HEK293 (cell line): ENCODE data around the gene TCF15.

ENCODE experiments used
- CTCF ChIP-seq: fragments of 450-650 bp; formaldehyde crosslinking; IDR thresholded peaks from 2 replicates; pipeline ENCODE4 v1.5.1; 2016; ENCODE audit warnings: missing biosample characterization, missing genetic modification characterization
- ELK4 ChIP-seq: IDR thresholded peaks from 2 replicates; pipeline ENCODE4 v1.6.1; 2011; ENCODE audit warnings: mild to moderate bottlenecking, low read depth, low read length, borderline replicate concordance
- GFI1B ChIP-seq: fragments of 450-650 bp; formaldehyde crosslinking; IDR thresholded peaks from 2 replicates; pipeline ENCODE4 v1.5.1; 2016; ENCODE audit warnings: missing biosample characterization, missing genetic modification characterization
- HOXC10 ChIP-seq: sonication (generic); formaldehyde crosslinking; IDR thresholded peaks from 2 replicates; pipeline ENCODE4 v1.8.1; 2023; ENCODE audit warnings: mild to moderate bottlenecking, missing genetic modification reagents
- SP7 ChIP-seq: fragments of 450-650 bp; formaldehyde crosslinking; IDR thresholded peaks from 2 replicates; pipeline ENCODE4 v1.5.1; 2016; ENCODE audit warnings: missing biosample characterization, missing genetic modification characterization
- WT1 ChIP-seq: fragments of 450-650 bp; formaldehyde crosslinking; IDR thresholded peaks from 2 replicates; pipeline ENCODE4 v1.5.1; 2016; ENCODE audit warnings: missing biosample characterization, missing genetic modification characterization
- ZBTB26 ChIP-seq: fragments of 450-650 bp; formaldehyde crosslinking; optimal IDR thresholded peaks from 2 replicates; pipeline ENCODE3; 2016; ENCODE audit warnings: missing biosample characterization, mild to moderate bottlenecking, missing genetic modification characterization
- ZBTB8A ChIP-seq: fragments of 450-650 bp; formaldehyde crosslinking; IDR thresholded peaks from 2 replicates; pipeline ENCODE4 v1.5.1; 2016; ENCODE audit warnings: missing biosample characterization, missing genetic modification characterization
- ZIC2 ChIP-seq: fragments of 450-650 bp; formaldehyde crosslinking; IDR thresholded peaks from 2 replicates; pipeline ENCODE4 v1.5.1; 2016; ENCODE audit warnings: missing biosample characterization, missing genetic modification characterization
- ZNF132 ChIP-seq: fragments of 450-650 bp; formaldehyde crosslinking; IDR thresholded peaks from 2 replicates; pipeline ENCODE4 v1.5.1; 2017; ENCODE audit warnings: missing biosample characterization, missing genetic modification characterization, borderline replicate concordance
- ZNF133 ChIP-seq: fragments of 450-650 bp; formaldehyde crosslinking; IDR thresholded peaks from 2 replicates; pipeline ENCODE4 v1.5.1; 2016; ENCODE audit warnings: missing biosample characterization, missing genetic modification characterization
- ZNF2 ChIP-seq: fragments of 450-650 bp; formaldehyde crosslinking; IDR thresholded peaks from 2 replicates; pipeline ENCODE4 v1.5.1; 2016; ENCODE audit warnings: missing biosample characterization, missing genetic modification characterization
- ZNF311 ChIP-seq: fragments of 450-650 bp; formaldehyde crosslinking; IDR thresholded peaks from 2 replicates; pipeline ENCODE4 v1.5.1; 2017; ENCODE audit warnings: missing biosample characterization, missing genetic modification characterization, borderline replicate concordance
- ZNF354C ChIP-seq: fragments of 450-650 bp; formaldehyde crosslinking; IDR thresholded peaks from 2 replicates; pipeline ENCODE4 v1.5.1; 2016; ENCODE audit warnings: missing biosample characterization, missing genetic modification characterization, low read depth, borderline replicate concordance
- ZNF529 ChIP-seq: fragments of 450-650 bp; formaldehyde crosslinking; IDR thresholded peaks from 2 replicates; pipeline ENCODE4 v1.5.1; 2017; ENCODE audit warnings: missing genetic modification characterization, missing biosample characterization; ENCODE audit not compliant: insufficient replicate concordance
- ZNF548 ChIP-seq: fragments of 450-650 bp; formaldehyde crosslinking; IDR thresholded peaks from 2 replicates; pipeline ENCODE4 v1.5.1; 2016; ENCODE audit warnings: missing biosample characterization, missing genetic modification characterization
- ZNF561 ChIP-seq: fragments of 450-650 bp; IDR thresholded peaks from 2 replicates; pipeline ENCODE4 v1.5.1; 2018; ENCODE audit warnings: missing biosample characterization, missing genetic modification characterization, borderline replicate concordance
- ZNF600 ChIP-seq: fragments of 450-650 bp; formaldehyde crosslinking; IDR thresholded peaks from 2 replicates; pipeline ENCODE4 v1.5.1; 2016; ENCODE audit warnings: missing biosample characterization, missing genetic modification characterization
- ZNF664 ChIP-seq: fragments of 450-650 bp; formaldehyde crosslinking; IDR thresholded peaks from 2 replicates; pipeline ENCODE4 v1.5.1; 2016; ENCODE audit warnings: missing biosample characterization, missing genetic modification characterization
- ZNF707 ChIP-seq: fragments of 450-650 bp; formaldehyde crosslinking; IDR thresholded peaks from 2 replicates; pipeline ENCODE4 v1.5.1; 2016; ENCODE audit warnings: missing biosample characterization, missing genetic modification characterization
- ZNF776 ChIP-seq: fragments of 450-650 bp; formaldehyde crosslinking; IDR thresholded peaks from 2 replicates; pipeline ENCODE4 v1.5.0; 2017; ENCODE audit warnings: missing biosample characterization, missing genetic modification characterization, borderline replicate concordance
- ZNF791 ChIP-seq: fragments of 450-650 bp; formaldehyde crosslinking; IDR thresholded peaks from 2 replicates; pipeline ENCODE4 v1.5.1; 2016; ENCODE audit warnings: missing biosample characterization, missing genetic modification characterization
- ZNF792 ChIP-seq: fragments of 450-650 bp; formaldehyde crosslinking; IDR thresholded peaks from 2 replicates; pipeline ENCODE4 v1.5.1; 2016; ENCODE audit warnings: missing biosample characterization, missing genetic modification characterization
- TF ChIP-seq, protein P1 (sequence below): fragments of 450-650 bp; formaldehyde crosslinking; conservative IDR thresholded peaks from 2 replicates; pipeline ENCODE4 v1.5.1; 2016; ENCODE audit warnings: low read depth, missing biosample characterization, missing genetic modification characterization
- TF ChIP-seq, protein P2 (sequence below): fragments of 450-650 bp; formaldehyde crosslinking; IDR thresholded peaks from 2 replicates; pipeline ENCODE4 v1.5.1; 2016; ENCODE audit warnings: missing biosample characterization, missing genetic modification characterization
- TF ChIP-seq, protein P3 (sequence below): fragments of 450-650 bp; formaldehyde crosslinking; IDR thresholded peaks from 2 replicates; pipeline ENCODE4 v1.5.1; 2016; ENCODE audit warnings: missing biosample characterization, missing genetic modification characterization

Gene TCF15

GRCh38 chr20:645318-646106 lies 35.4 kb upstream of the TCF15 start (continued):
- TF ChIP-seq ELK4 (peak; percentile 77), ZNF776 (tag by site-specific recombination) (no peak), ZNF791 (tag by site-specific recombination) (no peak), ZNF2 (tag by site-specific recombination) (peak; percentile 75), ZNF133 (tag by site-specific recombination) (no peak), ZBTB26 (tag by site-specific recombination) (peak; percentile 42), WT1 (tag by site-specific recombination) (no peak), ZNF354C (tag by site-specific recombination) (no peak), ZNF561 (0 out of 2 replicates have a peak, but pooled peaks have one; percentile 32), ZNF664 (tag by site-specific recombination) (no peak), ZNF548 (tag by site-specific recombination) (no peak), GFI1B (tag by site-specific recombination) (no peak), ZNF600 (tag by site-specific recombination) (peak; percentile 63), CTCF (tag by site-specific recombination) (peak; percentile 96), ZNF311 (tag by site-specific recombination) (no peak), ZNF792 (tag by site-specific recombination) (no peak), HOXC10 (no peak), ZBTB8A (tag by site-specific recombination) (peak; percentile 81), ZNF132 (tag by site-specific recombination) (no peak), SP7 (no peak), ZIC2 (tag by site-specific recombination) (no peak), ZNF529 (tag by site-specific recombination) (no peak), ZNF707 (no peak)
- TF ChIP-seq, protein P1, sequence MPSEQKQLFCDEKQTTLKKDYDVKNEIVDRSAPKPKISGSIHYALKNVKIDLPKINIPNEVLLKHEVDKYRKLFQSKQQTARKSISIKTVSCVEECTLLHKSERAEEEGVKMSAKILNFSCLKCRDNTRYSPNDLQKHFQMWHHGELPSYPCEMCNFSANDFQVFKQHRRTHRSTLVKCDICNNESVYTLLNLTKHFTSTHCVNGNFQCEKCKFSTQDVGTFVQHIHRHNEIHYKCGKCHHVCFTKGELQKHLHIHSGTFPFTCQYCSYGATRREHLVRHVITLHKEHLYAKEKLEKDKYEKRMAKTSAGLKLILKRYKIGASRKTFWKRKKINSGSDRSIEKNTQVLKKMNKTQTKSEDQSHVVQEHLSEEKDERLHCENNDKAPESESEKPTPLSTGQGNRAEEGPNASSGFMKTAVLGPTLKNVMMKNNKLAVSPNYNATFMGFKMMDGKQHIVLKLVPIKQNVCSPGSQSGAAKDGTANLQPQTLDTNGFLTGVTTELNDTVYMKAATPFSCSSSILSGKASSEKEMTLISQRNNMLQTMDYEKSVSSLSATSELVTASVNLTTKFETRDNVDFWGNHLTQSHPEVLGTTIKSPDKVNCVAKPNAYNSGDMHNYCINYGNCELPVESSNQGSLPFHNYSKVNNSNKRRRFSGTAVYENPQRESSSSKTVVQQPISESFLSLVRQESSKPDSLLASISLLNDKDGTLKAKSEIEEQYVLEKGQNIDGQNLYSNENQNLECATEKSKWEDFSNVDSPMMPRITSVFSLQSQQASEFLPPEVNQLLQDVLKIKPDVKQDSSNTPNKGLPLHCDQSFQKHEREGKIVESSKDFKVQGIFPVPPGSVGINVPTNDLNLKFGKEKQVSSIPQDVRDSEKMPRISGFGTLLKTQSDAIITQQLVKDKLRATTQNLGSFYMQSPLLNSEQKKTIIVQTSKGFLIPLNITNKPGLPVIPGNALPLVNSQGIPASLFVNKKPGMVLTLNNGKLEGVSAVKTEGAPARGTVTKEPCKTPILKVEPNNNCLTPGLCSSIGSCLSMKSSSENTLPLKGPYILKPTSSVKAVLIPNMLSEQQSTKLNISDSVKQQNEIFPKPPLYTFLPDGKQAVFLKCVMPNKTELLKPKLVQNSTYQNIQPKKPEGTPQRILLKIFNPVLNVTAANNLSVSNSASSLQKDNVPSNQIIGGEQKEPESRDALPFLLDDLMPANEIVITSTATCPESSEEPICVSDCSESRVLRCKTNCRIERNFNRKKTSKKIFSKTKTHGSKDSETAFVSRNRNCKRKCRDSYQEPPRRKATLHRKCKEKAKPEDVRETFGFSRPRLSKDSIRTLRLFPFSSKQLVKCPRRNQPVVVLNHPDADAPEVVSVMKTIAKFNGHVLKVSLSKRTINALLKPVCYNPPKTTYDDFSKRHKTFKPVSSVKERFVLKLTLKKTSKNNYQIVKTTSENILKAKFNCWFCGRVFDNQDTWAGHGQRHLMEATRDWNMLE (tag by site-specific recombination): no peak
- TF ChIP-seq, protein P2, sequence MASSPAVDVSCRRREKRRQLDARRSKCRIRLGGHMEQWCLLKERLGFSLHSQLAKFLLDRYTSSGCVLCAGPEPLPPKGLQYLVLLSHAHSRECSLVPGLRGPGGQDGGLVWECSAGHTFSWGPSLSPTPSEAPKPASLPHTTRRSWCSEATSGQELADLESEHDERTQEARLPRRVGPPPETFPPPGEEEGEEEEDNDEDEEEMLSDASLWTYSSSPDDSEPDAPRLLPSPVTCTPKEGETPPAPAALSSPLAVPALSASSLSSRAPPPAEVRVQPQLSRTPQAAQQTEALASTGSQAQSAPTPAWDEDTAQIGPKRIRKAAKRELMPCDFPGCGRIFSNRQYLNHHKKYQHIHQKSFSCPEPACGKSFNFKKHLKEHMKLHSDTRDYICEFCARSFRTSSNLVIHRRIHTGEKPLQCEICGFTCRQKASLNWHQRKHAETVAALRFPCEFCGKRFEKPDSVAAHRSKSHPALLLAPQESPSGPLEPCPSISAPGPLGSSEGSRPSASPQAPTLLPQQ (tag by site-specific recombination): peak; percentile 18; the same call in 1 of the 2 replicates
- TF ChIP-seq, protein P3, sequence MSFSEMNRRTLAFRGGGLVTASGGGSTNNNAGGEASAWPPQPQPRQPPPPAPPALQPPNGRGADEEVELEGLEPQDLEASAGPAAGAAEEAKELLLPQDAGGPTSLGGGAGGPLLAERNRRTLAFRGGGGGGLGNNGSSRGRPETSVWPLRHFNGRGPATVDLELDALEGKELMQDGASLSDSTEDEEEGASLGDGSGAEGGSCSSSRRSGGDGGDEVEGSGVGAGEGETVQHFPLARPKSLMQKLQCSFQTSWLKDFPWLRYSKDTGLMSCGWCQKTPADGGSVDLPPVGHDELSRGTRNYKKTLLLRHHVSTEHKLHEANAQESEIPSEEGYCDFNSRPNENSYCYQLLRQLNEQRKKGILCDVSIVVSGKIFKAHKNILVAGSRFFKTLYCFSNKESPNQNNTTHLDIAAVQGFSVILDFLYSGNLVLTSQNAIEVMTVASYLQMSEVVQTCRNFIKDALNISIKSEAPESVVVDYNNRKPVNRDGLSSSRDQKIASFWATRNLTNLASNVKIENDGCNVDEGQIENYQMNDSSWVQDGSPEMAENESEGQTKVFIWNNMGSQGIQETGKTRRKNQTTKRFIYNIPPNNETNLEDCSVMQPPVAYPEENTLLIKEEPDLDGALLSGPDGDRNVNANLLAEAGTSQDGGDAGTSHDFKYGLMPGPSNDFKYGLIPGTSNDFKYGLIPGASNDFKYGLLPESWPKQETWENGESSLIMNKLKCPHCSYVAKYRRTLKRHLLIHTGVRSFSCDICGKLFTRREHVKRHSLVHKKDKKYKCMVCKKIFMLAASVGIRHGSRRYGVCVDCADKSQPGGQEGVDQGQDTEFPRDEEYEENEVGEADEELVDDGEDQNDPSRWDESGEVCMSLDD (tag by site-specific recombination): 0 out of 2 replicates have a peak, but pooled peaks have one; percentile 42
